GM18907 (cell line): ENCODE data around the gene PCED1B.
"Not testable (repeated sequence)": the region's sequence is repeated elsewhere in the genome, so short reads cannot be mapped to it uniquely, and the experiment has no call there.

Source experiments
- ATAC-seq: cut with Tn5 transposase; IDR thresholded peaks from one replicate; pipeline ENCODE4 v1.9.1; 2021; ENCODE audit warnings: mild to moderate bottlenecking, moderate library complexity; ENCODE audit not compliant: unreplicated experiment

PCED1B gene

GRCh38 chr12:47079468-47079980 lies at the start of gene PCED1B, which contains the start of gene AMIGO2:
Gene PCED1B, plus strand, starts transcription at chr12:47079621. Its CDS starts 155,443 bp downstream, at chr12:47235064.
Gene AMIGO2, minus strand, starts transcription at chr12:47079959. Its CDS starts 957 bp downstream, at chr12:47079002.
- peak; percentile 75 for ATAC-seq

GRCh38 chr12:47029903-47030302 lies 49.5 kb upstream of the PCED1B start:
- no peak for ATAC-seq

GRCh38 chr12:47032644-47033043 lies 46.8 kb upstream of the PCED1B start:
- no peak for ATAC-seq

GRCh38 chr12:47033081-47033480 lies 46.3 kb upstream of the PCED1B start:
- ATAC-seq: no peak

GRCh38 chr12:47033789-47034555 lies 45.4 kb upstream of the PCED1B start:
- no peak for ATAC-seq

GRCh38 chr12:47034661-47035060 lies 44.8 kb upstream of the PCED1B start:
- no peak for ATAC-seq

GRCh38 chr12:47035484-47035883 lies 43.9 kb upstream of the PCED1B start:
- ATAC-seq: no peak

GRCh38 chr12:47038270-47038748 lies 41.1 kb upstream of the PCED1B start:
- ATAC-seq: no peak

- no peak for ATAC-seq
These were observed 40.3 kb upstream of the PCED1B start for GRCh38 chr12:47039079-47039478.

- ATAC-seq: no peak
These were observed 39.7 kb upstream of the PCED1B start for GRCh38 chr12:47039756-47040155.

GRCh38 chr12:47041327-47041726 lies 38.1 kb upstream of the PCED1B start:
- no peak for ATAC-seq

- ATAC-seq: no peak
These were observed 30.9 kb upstream of the PCED1B start for GRCh38 chr12:47048541-47048940.

GRCh38 chr12:47051291-47051690 lies 28.1 kb upstream of the PCED1B start:
- ATAC-seq: not testable (repeated sequence)

- ATAC-seq: no peak
These were observed 27.1 kb upstream of the PCED1B start for GRCh38 chr12:47052274-47052673.

- no peak for ATAC-seq
These were observed 25.5 kb upstream of the PCED1B start for GRCh38 chr12:47053961-47054360.

GRCh38 chr12:47054659-47055058 lies 24.8 kb upstream of the PCED1B start:
- ATAC-seq: no peak

GRCh38 chr12:47055856-47056255 lies 23.6 kb upstream of the PCED1B start:
- ATAC-seq: not testable (repeated sequence)

- not testable (repeated sequence) for ATAC-seq
These were observed 22.5 kb upstream of the PCED1B start for GRCh38 chr12:47056944-47057343.

- not testable (repeated sequence) for ATAC-seq
These were observed 20.8 kb upstream of the PCED1B start for GRCh38 chr12:47058640-47059039.

- ATAC-seq: no peak
These were observed 13.9 kb upstream of the PCED1B start for GRCh38 chr12:47065546-47065945.

GRCh38 chr12:47066278-47067025 lies 13.0 kb upstream of the PCED1B start:
- no peak for ATAC-seq

GRCh38 chr12:47067176-47067575 lies 12.2 kb upstream of the PCED1B start:
- no peak for ATAC-seq
